Activated T-cell treated with anti-CD3 and anti-CD28 coated beads, Interleukin-2, amount 50 U/mL, for 4 hours (primary cell): ENCODE data around the gene PSD4. TPM values are rescaled to one million over a fixed set of nuclear protein-coding genes. Genes with fewer than 3 reads are reported as not detected.
A peak's percentile ranks its signal among the peaks of the same experiment; 100 is the strongest.

Experiments used
- ATAC-seq, 2 donors: fragments of 200-7000 bp; cut with Tn5 transposase; one replicate each; pipeline ENCODE4 v1.10.0; 2021
- DNase-seq: peaks from one replicate; pipeline ENCODE4 v3.0.0-alpha.2; 2020
- H3K27me3 Mint-ChIP-seq: one replicate; pipeline ENCODE4 v1.8.0; 2021; ENCODE audit warnings: low read depth, mixed read lengths
- H3K36me3 Mint-ChIP-seq: one replicate; pipeline ENCODE4 v1.8.0; 2022; ENCODE audit warnings: mixed read lengths; ENCODE audit not compliant: insufficient read depth
- H3K4me1 Mint-ChIP-seq: one replicate; pipeline ENCODE4 v1.8.0; 2021; ENCODE audit warnings: low read depth, mixed read lengths
- H3K4me3 Mint-ChIP-seq: one replicate; pipeline ENCODE4 v1.8.0; 2021; ENCODE audit warnings: mild to moderate bottlenecking, moderate library complexity, mixed read lengths
- H3K9me3 Mint-ChIP-seq: one replicate; pipeline ENCODE4 v1.8.0; 2021; ENCODE audit warnings: mixed read lengths
- total RNA-seq, 3 donors: library from RNA; stranded (reverse); gene quantifications; one replicate each; pipeline ENCODE4 v1.2.1, GENCODE V29; 2021

Gene PSD4
- total RNA-seq, 3 donors from 2014 or later = 155 to 172 (median 164) TPM

DNA sequence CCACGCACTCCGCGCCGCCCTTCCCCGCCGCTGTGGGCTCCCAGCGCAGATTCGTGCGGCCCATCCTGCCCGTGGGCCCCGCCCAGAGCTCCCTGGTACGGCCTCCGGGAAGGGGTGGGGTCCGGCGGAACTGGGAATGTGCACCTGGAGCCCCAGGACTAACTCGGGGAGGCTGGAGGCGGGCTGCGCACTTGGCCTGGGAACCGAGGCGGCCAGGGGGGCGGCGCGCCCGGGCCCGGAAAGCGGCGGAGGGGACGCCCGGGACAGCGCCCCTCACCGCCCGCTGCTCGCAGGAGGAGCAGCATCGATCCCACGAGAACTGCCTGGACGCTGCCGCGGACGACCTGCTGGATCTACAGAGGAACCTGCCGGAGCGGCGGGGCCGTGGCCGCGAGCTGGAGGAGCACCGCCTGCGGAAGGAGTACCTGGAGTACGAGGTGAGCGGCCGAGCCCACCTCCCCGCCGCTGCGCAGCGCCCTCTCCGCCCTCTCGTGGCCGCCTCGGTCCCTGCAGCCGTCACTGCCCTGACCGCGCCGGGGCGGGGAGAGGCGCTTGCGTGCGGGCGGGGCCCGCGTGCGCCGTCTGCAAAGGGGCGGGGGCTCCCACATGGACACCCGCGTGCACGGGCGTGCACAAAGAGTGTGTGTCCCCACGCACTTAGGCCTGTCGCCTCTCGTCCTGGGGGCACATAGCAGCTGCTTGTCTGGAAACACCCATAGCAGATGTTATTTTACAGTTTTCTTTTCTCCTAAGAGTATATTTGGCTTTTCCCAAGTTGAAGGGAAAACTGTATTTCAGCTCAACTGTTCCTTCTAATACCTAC lies 25.2 kb downstream of the PSD4 start:
- Mint-ChIP-seq H3K36me3 (peaks cover 38% of the 10 kb centered on the region), H3K9me3 (no peaks in the 10 kb centered on the region), H3K4me3 (no peak overlapping the region), H3K27me3 (no peaks in the 10 kb centered on the region), H3K4me1 (peaks cover 32% of the 10 kb centered on the region)
- peak; percentile 84 to 90 for ATAC-seq
- peak; percentile 70 for DNase-seq

DNA sequence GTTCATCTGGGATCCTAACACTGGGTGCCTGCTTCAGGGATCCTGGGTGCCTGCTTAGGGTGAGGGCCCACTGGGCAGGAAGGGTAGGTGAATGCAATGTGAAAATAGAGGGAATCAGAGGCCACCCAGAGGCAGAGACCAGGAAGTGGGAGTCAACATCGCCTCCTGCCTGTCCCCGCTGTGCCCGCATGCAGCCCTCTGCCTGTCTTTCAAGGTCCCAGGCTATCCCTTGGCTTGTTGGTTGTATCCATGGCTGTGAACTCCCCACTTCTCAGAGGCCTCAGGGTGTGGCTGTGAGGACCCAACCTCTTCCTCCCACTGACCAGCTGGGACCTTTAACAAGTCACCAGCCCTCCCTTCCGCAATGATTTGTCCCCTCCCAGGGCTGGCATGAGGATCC lies 26.5 kb downstream of the PSD4 start:
- H3K36me3 Mint-ChIP-seq = peaks cover 33% of the 10 kb centered on the region

GRCh38 chr2:113200736-113201490 lies 27.1 kb downstream of the PSD4 start:
- peaks cover 29% of the 10 kb centered on the region for H3K4me1 Mint-ChIP-seq
- no peak overlapping the region for H3K4me3 Mint-ChIP-seq
- no peaks in the 10 kb centered on the region for H3K9me3 Mint-ChIP-seq
- H3K36me3 Mint-ChIP-seq = peaks cover 29% of the 10 kb centered on the region
- no peak for ATAC-seq
- no peaks in the 10 kb centered on the region for H3K27me3 Mint-ChIP-seq
- DNase-seq = no peak

More for the DNA sequence above, 26.5 kb downstream of the PSD4 start:
- Mint-ChIP-seq H3K4me3 (no peak overlapping the region), H3K27me3 (no peaks in the 10 kb centered on the region), H3K9me3 (no peaks in the 10 kb centered on the region), H3K4me1 (peaks cover 31% of the 10 kb centered on the region)
- no peak for ATAC-seq
- no peak for DNase-seq

- Mint-ChIP-seq H3K27me3 (no peaks in the 10 kb centered on the region), H3K4me1 (peaks cover 24% of the 10 kb centered on the region), H3K36me3 (peaks cover 22% of the 10 kb centered on the region), H3K4me3 (no peak overlapping the region), H3K9me3 (no peaks in the 10 kb centered on the region)
- ATAC-seq (no peak), DNase-seq (no peak)
Observed at GRCh38 chr2:113201496-113202304, 27.9 kb downstream of the PSD4 start.

DNA sequence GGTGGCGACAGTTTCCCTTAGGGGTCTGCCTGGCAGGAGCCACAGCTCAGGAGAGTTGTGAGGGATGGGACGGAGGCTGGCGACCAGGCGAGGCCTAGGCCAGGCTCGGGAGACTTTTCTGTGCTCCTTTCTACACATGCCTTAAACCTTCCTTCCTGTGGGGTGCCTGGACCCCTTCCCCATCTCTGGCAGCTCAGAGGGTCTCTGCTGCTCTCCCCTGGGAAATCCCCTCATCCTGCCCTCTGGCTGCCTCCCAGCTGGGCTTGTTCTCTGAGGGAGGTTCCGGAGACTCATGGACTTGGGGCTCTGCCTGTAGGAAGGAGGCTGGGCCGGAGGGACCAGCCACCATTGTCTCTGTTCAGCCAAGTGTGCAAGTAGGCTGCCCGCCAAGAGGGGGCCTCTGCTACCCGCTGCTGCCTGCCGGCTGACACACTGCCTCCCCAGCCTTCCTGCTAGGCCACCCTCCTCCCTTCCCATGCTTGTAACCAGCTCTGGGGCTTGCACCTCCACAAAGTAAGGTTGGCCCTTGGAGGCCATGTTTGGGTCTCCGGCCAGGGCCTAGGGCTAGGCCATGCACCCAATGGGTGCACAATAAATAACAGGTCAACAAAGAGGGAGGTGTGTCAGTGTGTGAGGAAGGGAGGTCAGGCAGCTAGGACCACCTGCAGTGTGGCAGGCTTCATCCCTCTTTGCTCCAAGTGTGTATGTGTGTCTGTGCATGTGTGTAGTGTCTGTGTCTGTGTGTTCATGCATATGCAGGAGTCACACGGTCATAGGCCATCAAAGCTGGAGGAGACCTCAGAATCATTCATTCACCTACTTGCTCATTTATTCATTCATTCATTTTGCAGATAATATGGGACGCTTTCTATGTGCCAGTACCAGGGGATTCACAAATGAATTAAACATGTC lies 28.8 kb downstream of the PSD4 start:
- Mint-ChIP-seq H3K4me3 (no peak overlapping the region), H3K36me3 (peaks cover 14% of the 10 kb centered on the region), H3K9me3 (no peaks in the 10 kb centered on the region)

GRCh38 chr2:113203217-113203530 lies 29.4 kb downstream of the PSD4 start:
- DNase-seq = no peak
- Mint-ChIP-seq H3K4me3 (no peak overlapping the region), H3K4me1 (peaks cover 16% of the 10 kb centered on the region), H3K27me3 (no peaks in the 10 kb centered on the region), H3K9me3 (no peaks in the 10 kb centered on the region), H3K36me3 (peaks cover 13% of the 10 kb centered on the region)
- ATAC-seq = no peak

More for the DNA sequence above, 28.8 kb downstream of the PSD4 start:
- Mint-ChIP-seq H3K27me3 (no peaks in the 10 kb centered on the region), H3K4me1 (peaks cover 16% of the 10 kb centered on the region)
- DNase-seq = no peak
- ATAC-seq = no peak

- peak; percentile 72 for DNase-seq
- peak; percentile 75 to 82 for ATAC-seq
- no peak overlapping the region for H3K4me3 Mint-ChIP-seq
- H3K9me3 Mint-ChIP-seq = no peaks in the 10 kb centered on the region
- H3K27me3 Mint-ChIP-seq = no peaks in the 10 kb centered on the region
- H3K4me1 Mint-ChIP-seq = peaks cover 16% of the 10 kb centered on the region
- peaks cover 13% of the 10 kb centered on the region for H3K36me3 Mint-ChIP-seq
Observed at GRCh38 chr2:113203901-113204519, 30.2 kb downstream of the PSD4 start.

GRCh38 chr2:113206251-113206650 lies 32.5 kb downstream of the PSD4 start:
- Mint-ChIP-seq H3K9me3 (no peaks in the 10 kb centered on the region), H3K4me3 (no peak overlapping the region), H3K27me3 (no peaks in the 10 kb centered on the region), H3K36me3 (peaks cover 9% of the 10 kb centered on the region), H3K4me1 (peaks cover 15% of the 10 kb centered on the region)
- DNase-seq (no peak), ATAC-seq (no peak)

- H3K4me3 Mint-ChIP-seq = no peak overlapping the region
- ATAC-seq = no peak
Observed at GRCh38 chr2:113207021-113207420, 33.2 kb downstream of the PSD4 start.

DNA sequence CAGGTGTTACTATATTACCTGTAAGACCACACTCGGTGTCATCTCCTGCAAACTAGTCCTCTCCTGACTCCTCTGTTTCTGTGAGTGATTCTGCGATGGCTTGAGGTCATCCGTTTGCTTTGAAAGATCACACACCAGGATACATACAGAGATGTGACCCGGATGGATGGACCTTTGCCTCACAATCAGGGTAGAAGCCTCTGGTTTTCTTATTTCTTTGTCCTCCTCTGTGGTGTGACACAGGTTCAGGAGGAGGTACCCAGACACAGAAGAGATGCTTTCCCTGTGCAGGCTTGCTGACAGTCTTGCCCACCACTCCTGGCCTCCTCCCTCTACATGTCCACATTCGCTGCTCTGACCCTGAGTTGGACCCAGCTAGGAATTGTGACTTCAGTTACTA lies 34.6 kb downstream of the PSD4 start:
- peaks cover 2% of the 10 kb centered on the region for H3K36me3 Mint-ChIP-seq

More at GRCh38 chr2:113207021-113207420, 33.2 kb downstream of the PSD4 start:
- Mint-ChIP-seq H3K27me3 (no peaks in the 10 kb centered on the region), H3K9me3 (no peaks in the 10 kb centered on the region), H3K4me1 (peaks cover 15% of the 10 kb centered on the region), H3K36me3 (peaks cover 9% of the 10 kb centered on the region)
- DNase-seq = no peak

DNA sequence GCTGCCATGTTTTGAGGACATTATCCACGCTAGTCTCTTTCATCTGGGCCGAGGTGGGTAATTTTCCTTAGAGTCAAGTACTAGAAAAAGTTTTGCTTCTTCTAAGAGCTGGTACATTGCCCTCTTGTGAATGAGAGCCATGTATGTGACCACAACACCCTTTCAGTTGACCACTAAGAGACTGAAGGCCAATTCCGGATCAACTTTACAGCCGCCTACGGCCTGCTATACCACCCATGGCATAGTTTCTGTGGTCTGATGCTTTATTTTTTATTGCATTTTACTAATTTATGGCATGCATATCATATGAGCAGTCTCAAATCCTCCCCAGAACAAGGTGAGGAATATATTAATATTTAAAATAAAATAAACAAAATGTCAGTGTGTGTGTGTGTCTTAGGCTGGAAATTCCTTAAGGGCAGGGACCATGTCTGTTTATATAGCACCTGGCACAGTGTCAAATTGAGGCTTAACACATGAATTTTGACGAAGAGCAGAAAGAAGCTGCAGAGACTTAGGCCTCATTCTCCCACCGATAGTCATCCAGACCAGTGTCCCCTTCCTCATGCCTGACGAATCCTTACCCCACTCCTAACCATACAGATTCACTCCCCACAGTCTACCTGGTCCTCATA lies 35.4 kb downstream of the PSD4 start:
- Mint-ChIP-seq H3K4me3 (no peak overlapping the region), H3K4me1 (peaks cover 11% of the 10 kb centered on the region), H3K9me3 (no peaks in the 10 kb centered on the region), H3K36me3 (no peaks in the 10 kb centered on the region), H3K27me3 (no peaks in the 10 kb centered on the region)
- no peak for ATAC-seq
- DNase-seq = no peak

More for the DNA sequence above, 34.6 kb downstream of the PSD4 start:
- Mint-ChIP-seq H3K4me3 (no peak overlapping the region), H3K9me3 (no peaks in the 10 kb centered on the region), H3K4me1 (peaks cover 15% of the 10 kb centered on the region), H3K27me3 (no peaks in the 10 kb centered on the region)
- no peak for ATAC-seq
- no peak for DNase-seq

DNA sequence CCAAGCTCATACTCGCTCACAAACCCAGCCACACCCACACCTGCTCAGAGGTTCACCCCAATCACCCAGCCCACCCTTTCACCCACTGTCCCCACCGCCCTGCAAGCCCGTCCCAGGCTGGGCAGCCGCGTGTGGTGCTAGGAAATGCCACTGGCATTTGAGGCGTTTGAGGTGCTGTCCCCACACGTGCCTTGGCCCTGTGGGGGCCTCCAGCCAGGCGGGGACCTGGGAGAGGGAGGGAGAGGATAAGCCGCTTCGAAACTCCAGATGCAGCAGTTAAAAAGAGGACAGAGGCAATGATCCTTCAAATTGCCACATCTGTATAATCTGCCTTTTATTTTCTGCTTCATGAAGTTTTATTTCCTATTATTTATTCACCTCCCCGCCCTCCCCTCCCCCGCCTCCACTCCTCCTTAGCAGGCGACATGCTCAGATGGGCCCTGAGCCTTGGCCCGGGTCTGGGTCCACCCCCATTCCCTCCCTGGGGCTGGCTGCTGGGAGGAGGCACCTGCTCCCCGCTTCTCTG lies 35.9 kb downstream of the PSD4 start:
- Mint-ChIP-seq H3K4me3 (no peak overlapping the region), H3K27me3 (no peaks in the 10 kb centered on the region), H3K4me1 (peaks cover 6% of the 10 kb centered on the region), H3K36me3 (no peaks in the 10 kb centered on the region), H3K9me3 (no peaks in the 10 kb centered on the region)
- DNase-seq (no peak), ATAC-seq (no peak)
